Osteocyte (in vitro differentiated cells): ENCODE data around the gene ACP5. TPM values are rescaled to one million over a fixed set of nuclear protein-coding genes. Genes with fewer than 3 reads are reported as not detected.
A peak's percentile ranks its signal among the peaks of the same experiment; 100 is the strongest.

ENCODE experiments used
- DNase-seq: peaks from one replicate; pipeline ENCODE4 v3.0.0; 2021; ENCODE audit warnings: mixed read lengths; ENCODE audit not compliant: unreplicated experiment; ENCODE audit errors: extremely low spot score
- H3K27ac Mint-ChIP-seq: one replicate; pipeline ENCODE4 v1.8.0; 2021; ENCODE audit warnings: mild to moderate bottlenecking, mixed read lengths; ENCODE audit not compliant: unreplicated experiment
- H3K27me3 Mint-ChIP-seq: one replicate; pipeline ENCODE4 v1.8.0; 2021; ENCODE audit warnings: mixed read lengths; ENCODE audit not compliant: unreplicated experiment
- H3K36me3 Mint-ChIP-seq: one replicate; pipeline ENCODE4 v1.8.0; 2021; ENCODE audit warnings: mixed read lengths; ENCODE audit not compliant: unreplicated experiment
- H3K4me1 Mint-ChIP-seq: one replicate; pipeline ENCODE4 v1.8.0; 2021; ENCODE audit warnings: mixed read lengths; ENCODE audit not compliant: unreplicated experiment
- H3K4me3 Mint-ChIP-seq: one replicate; pipeline ENCODE4 v1.8.0; 2021; ENCODE audit warnings: mild to moderate bottlenecking, moderate library complexity, mixed read lengths; ENCODE audit not compliant: unreplicated experiment
- H3K9me3 Mint-ChIP-seq: one replicate; pipeline ENCODE4 v1.8.0; 2021; ENCODE audit warnings: mixed read lengths; ENCODE audit not compliant: unreplicated experiment
- total RNA-seq: library from RNA; stranded (reverse); gene quantifications from 2 replicates; pipeline ENCODE4 v1.2.1, GENCODE V29; 2021
- TF ChIP-seq, protein P1 (sequence below): fragments of 200-600 bp; sonication (generic); IDR thresholded peaks from 2 replicates; pipeline ENCODE4 v1.5.0; 2021; ENCODE audit warnings: antibody characterized with exemption, mild to moderate bottlenecking, moderate library complexity

ACP5 gene
- total RNA-seq, 1 donor from 2014 or later, result 1.6 TPM

DNA sequence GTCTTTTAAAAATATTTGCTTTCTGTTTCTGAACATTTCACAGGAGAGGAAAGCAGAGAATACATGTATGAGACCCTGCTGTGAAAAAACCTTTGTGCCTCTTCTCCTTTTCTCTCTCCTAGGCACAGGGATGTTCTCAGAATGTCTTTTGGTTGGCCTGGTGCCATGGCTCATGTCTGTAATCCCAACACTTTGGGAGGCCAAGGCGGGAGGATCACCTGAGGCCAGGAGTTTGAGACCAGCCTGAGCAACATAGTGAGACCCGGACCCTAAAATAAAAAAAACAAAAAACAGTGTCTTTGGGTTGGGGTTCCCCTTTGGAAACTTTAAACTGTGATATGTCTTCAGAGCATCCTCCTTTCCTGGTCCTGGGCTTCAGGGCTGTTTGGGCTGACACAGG is 21.3 kb upstream of the ACP5 start:
- Mint-ChIP-seq H3K4me1 (peaks cover 45% of the 10 kb centered on the region), H3K27me3 (no peaks in the 10 kb centered on the region), H3K4me3 (peak overlapping the region; percentile 98), H3K36me3 (peaks cover 14% of the 10 kb centered on the region), H3K27ac (peak overlapping the region; percentile 80), H3K9me3 (no peaks in the 10 kb centered on the region)
- TF ChIP-seq, protein P1, sequence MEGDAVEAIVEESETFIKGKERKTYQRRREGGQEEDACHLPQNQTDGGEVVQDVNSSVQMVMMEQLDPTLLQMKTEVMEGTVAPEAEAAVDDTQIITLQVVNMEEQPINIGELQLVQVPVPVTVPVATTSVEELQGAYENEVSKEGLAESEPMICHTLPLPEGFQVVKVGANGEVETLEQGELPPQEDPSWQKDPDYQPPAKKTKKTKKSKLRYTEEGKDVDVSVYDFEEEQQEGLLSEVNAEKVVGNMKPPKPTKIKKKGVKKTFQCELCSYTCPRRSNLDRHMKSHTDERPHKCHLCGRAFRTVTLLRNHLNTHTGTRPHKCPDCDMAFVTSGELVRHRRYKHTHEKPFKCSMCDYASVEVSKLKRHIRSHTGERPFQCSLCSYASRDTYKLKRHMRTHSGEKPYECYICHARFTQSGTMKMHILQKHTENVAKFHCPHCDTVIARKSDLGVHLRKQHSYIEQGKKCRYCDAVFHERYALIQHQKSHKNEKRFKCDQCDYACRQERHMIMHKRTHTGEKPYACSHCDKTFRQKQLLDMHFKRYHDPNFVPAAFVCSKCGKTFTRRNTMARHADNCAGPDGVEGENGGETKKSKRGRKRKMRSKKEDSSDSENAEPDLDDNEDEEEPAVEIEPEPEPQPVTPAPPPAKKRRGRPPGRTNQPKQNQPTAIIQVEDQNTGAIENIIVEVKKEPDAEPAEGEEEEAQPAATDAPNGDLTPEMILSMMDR, result no peak
- no peak for DNase-seq

DNA sequence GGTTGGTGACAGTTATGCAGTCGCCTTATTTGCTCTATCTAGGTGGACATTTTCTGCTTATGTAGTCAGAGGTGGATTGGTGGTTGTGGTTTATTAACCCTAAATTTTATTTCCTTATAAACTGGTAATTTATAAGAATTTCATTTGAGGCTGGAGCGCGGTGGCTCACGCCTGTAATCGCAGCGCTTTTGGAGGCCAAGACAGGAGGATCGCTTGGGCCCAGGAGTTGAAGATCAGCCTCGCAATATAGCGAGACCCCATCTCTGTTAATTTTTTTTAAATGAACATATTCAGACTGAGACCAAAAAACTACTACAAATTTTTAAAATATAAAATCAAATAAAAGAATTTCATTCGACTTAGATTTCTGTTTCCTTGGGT is 20.6 kb upstream of the ACP5 start:
- Mint-ChIP-seq H3K4me3 (peak overlapping the region; percentile 98), H3K36me3 (peaks cover 13% of the 10 kb centered on the region), H3K27ac (peak overlapping the region; percentile 96), H3K9me3 (no peaks in the 10 kb centered on the region), H3K27me3 (no peaks in the 10 kb centered on the region), H3K4me1 (peaks cover 45% of the 10 kb centered on the region)
- no peak for DNase-seq
- TF ChIP-seq, protein P1, result no peak

DNA sequence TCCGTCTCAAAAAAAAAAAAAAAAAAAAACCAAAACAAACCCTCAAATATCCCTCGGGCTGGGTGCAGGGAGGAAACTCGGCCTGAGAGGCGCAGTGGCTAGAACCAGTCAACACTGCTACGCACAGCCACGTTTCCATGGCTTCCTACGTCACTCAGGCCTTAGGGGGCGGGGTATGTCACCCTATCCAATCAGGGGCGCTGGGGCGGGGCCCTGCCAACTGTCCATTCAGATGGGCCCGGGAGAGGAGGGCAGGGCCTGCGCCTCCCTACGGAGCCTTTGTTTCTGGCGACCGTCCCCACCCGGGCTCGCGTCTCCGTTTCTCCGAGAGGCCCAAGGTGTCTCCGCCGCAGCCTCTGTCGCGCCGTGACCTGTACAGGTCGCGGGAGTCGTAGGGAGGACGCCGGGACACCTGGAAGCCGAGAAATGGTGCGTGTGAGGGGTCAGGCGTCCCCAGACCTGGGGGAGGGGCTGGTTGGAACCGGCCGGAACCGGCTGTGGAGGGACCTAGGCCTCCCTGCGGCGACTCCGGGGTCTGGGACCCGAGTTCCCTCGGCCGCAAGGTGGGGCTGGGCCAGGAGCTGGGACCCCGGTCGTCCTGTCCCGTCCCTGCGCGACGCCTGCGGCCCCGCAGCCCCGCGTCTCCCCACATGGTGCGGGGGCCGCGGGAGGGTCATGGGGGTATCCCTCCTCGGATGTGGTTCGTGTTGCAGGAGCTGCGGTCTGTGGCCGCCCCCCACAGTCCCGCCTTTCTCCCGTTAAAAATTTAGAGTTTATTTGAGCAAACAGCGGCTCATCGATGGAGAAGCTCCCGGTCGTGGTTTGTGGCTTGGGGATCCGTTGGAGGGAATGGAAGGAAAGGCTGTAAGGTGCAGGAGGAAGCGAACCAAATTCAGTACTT is 20.0 kb upstream of the ACP5 start, which contains the start of gene ZNF627:
Gene ZNF627, plus strand, starts transcription at position 282 of the 901 bp plus-strand sequence. Its CDS starts 145 bp downstream, at position 427.
- H3K4me1 Mint-ChIP-seq, result peaks cover 43% of the 10 kb centered on the region
- peak within 1 kb of the TSS; percentile 98 for H3K4me3 Mint-ChIP-seq
- H3K36me3 Mint-ChIP-seq, result peaks cover 11% of the 10 kb centered on the region
- H3K27ac Mint-ChIP-seq, result peak within 1 kb of the TSS; percentile 96
- TF ChIP-seq, protein P1, result no peak
- DNase-seq, result peak; percentile 99
- no peaks in the 10 kb centered on the region for H3K27me3 Mint-ChIP-seq
- H3K9me3 Mint-ChIP-seq, result no peaks in the 10 kb centered on the region

DNA sequence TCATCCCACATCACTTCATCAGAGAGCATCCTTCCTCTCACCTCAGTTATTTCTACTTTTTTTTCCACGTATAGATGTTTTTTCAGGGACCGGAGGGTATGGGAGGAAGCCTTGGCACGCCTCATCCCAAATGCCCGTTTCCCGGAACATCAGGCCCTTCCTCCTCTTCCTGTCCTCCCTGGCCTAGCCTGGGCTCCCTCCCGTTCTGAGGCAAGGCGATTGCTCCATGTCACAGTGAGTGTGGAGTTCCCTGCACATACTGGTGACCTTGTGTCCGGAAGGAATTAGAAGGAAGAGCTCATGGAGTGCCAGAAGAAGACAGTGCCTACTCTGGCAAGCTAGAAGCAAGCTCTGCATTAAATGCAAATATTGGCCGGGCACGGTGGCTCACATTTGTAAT is 18.7 kb upstream of the ACP5 start:
- Mint-ChIP-seq H3K27me3 (no peaks in the 10 kb centered on the region), H3K4me1 (peaks cover 35% of the 10 kb centered on the region), H3K36me3 (peaks cover 8% of the 10 kb centered on the region), H3K9me3 (no peaks in the 10 kb centered on the region), H3K4me3 (no peak overlapping the region), H3K27ac (peak overlapping the region; percentile 96)
- TF ChIP-seq, protein P1, result no peak
- no peak for DNase-seq

DNA sequence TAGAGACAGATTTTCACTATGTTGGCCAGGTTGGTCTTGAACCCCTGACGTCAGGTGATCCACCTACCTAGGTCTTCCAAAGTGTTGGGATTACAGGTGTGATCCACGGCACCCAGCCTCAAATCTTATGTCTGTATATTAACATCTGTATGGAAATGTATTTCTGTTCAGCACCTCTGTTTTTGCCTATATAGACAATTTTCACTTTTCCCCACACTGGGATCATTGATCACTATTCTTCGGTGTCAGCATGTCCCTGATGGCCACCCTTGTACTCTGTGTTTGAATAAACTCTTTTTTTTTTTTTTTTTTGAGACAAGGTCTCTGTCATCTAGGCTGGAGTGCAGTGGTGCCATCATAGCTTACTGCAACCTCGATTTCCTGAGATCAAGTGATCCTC is 16.6 kb upstream of the ACP5 start:
- no peaks in the 10 kb centered on the region for H3K9me3 Mint-ChIP-seq
- TF ChIP-seq, protein P1, result no peak
- H3K36me3 Mint-ChIP-seq, result peaks cover 3% of the 10 kb centered on the region
- DNase-seq, result no peak
- H3K27ac Mint-ChIP-seq, result no peak overlapping the region
- no peak overlapping the region for H3K4me3 Mint-ChIP-seq
- peaks cover 16% of the 10 kb centered on the region for H3K4me1 Mint-ChIP-seq
- H3K27me3 Mint-ChIP-seq, result no peaks in the 10 kb centered on the region
